ENCODE results near the gene CEP97.
A peak's percentile ranks its signal among the peaks of the same experiment; 100 is the strongest.

The CEP97 gene

GRCh38 chr3:101813817-101814440, 89.5 kb downstream of the CEP97 start:
- Histone ChIP-seq H2AK5ac (ENCODE audit: low read length) (no peak overlapping the region), H4K12ac (ENCODE audit: low read depth, low read length) (no peak overlapping the region), H3K4me1 (ENCODE audit: control insufficient read depth in 1 of 2, insufficient read depth in 2 of 2, low read length in 2 of 2) (no peaks in the 10 kb centered on the region), H3K79me2 (ENCODE audit: control insufficient read depth, insufficient read depth, low read length, poor library complexity) (no peaks in the 10 kb centered on the region), H3K9ac (ENCODE audit: low read length) (no peak overlapping the region), H3K14ac (ENCODE audit: low read length) (no peak overlapping the region), H3K4me2 (ENCODE audit: low read length) (no peak overlapping the region), H3K4me3 (ENCODE audit: low read depth, low read length) (no peak overlapping the region), H2AFZ (ENCODE audit: insufficient read depth, low read length, poor library complexity) (no peak overlapping the region), H3K23ac (ENCODE audit: low read length) (no peak overlapping the region), H3K9me3 (ENCODE audit: insufficient read depth, low read depth, low read length) (no peaks in the 10 kb centered on the region), H3K27me3 (ENCODE audit: insufficient read depth, low read length) (no peaks in the 10 kb centered on the region), H3K36me3 (ENCODE audit: control insufficient read depth in 1 of 2, insufficient read depth in 2 of 2, low read length in 2 of 2) (no peaks in the 10 kb centered on the region), H2BK5ac (ENCODE audit: low read depth, low read length, poor library complexity) (no peak overlapping the region), H3K79me1 (ENCODE audit: low read length) (no peaks in the 10 kb centered on the region), H4K91ac (ENCODE audit: low read depth, low read length) (no peak overlapping the region), H2BK120ac (ENCODE audit: insufficient read depth, low read length, poor library complexity) (no peak overlapping the region), H3K18ac (ENCODE audit: low read length) (no peak overlapping the region), H4K8ac (ENCODE audit: low read depth, low read length) (no peak overlapping the region), H3K27ac (ENCODE audit: low read depth, low read length) (no peak overlapping the region), H2BK12ac (ENCODE audit: low read length) (no peak overlapping the region), H3K4ac (ENCODE audit: low read depth, low read length) (no peak overlapping the region)
- peak in 1 of 2 donors; percentile 54 for DNase-seq
- no CpG with 5 or more reads among the region's 7 CpGs for WGBS (ENCODE audit: extremely low coverage, insufficient coverage, insufficient read length)

- Histone ChIP-seq H3K4me2 (ENCODE audit: low read length) (no peak overlapping the region), H2BK5ac (ENCODE audit: low read depth, low read length, poor library complexity) (no peak overlapping the region), H3K79me1 (ENCODE audit: low read length) (no peaks in the 10 kb centered on the region), H3K79me2 (ENCODE audit: control insufficient read depth, insufficient read depth, low read length, poor library complexity) (no peaks in the 10 kb centered on the region), H4K8ac (ENCODE audit: low read depth, low read length) (no peak overlapping the region), H3K27me3 (ENCODE audit: insufficient read depth, low read length) (no peaks in the 10 kb centered on the region), H4K91ac (ENCODE audit: low read depth, low read length) (no peak overlapping the region), H2AK5ac (ENCODE audit: low read length) (no peak overlapping the region), H3K23ac (ENCODE audit: low read length) (no peak overlapping the region), H3K4me1 (ENCODE audit: control insufficient read depth in 1 of 2, insufficient read depth in 2 of 2, low read length in 2 of 2) (no peaks in the 10 kb centered on the region), H3K4me3 (ENCODE audit: low read depth, low read length) (no peak overlapping the region), H3K4ac (ENCODE audit: low read depth, low read length) (no peak overlapping the region), H3K27ac (ENCODE audit: low read depth, low read length) (no peak overlapping the region), H2BK120ac (ENCODE audit: insufficient read depth, low read length, poor library complexity) (no peak overlapping the region), H3K14ac (ENCODE audit: low read length) (no peak overlapping the region), H2BK12ac (ENCODE audit: low read length) (no peak overlapping the region), H3K9ac (ENCODE audit: low read length) (no peak overlapping the region), H2AFZ (ENCODE audit: insufficient read depth, low read length, poor library complexity) (no peak overlapping the region), H3K9me3 (ENCODE audit: insufficient read depth, low read depth, low read length) (no peaks in the 10 kb centered on the region), H3K18ac (ENCODE audit: low read length) (no peak overlapping the region), H3K36me3 (ENCODE audit: control insufficient read depth in 1 of 2, insufficient read depth in 2 of 2, low read length in 2 of 2) (no peaks in the 10 kb centered on the region), H4K12ac (ENCODE audit: low read depth, low read length) (no peak overlapping the region)
- no CpG with 5 or more reads among the region's 3 CpGs for WGBS (ENCODE audit: extremely low coverage, insufficient coverage, insufficient read length)
- DNase-seq = no peak
Observed at GRCh38 chr3:101814835-101815234, 90.4 kb downstream of the CEP97 start.

GRCh38 chr3:101816215-101817149, 92.1 kb downstream of the CEP97 start:
- Histone ChIP-seq H2AFZ (ENCODE audit: insufficient read depth, low read length, poor library complexity) (no peak overlapping the region), H3K4ac (ENCODE audit: low read depth, low read length) (no peak overlapping the region), H2BK5ac (ENCODE audit: low read depth, low read length, poor library complexity) (no peak overlapping the region), H3K14ac (ENCODE audit: low read length) (no peak overlapping the region), H3K27me3 (ENCODE audit: insufficient read depth, low read length) (no peaks in the 10 kb centered on the region), H3K4me2 (ENCODE audit: low read length) (no peak overlapping the region), H3K36me3 (ENCODE audit: control insufficient read depth in 1 of 2, insufficient read depth in 2 of 2, low read length in 2 of 2) (peaks cover 0 to 2% of the 10 kb centered on the region in 2 experiments), H3K18ac (ENCODE audit: low read length) (no peak overlapping the region), H3K79me2 (ENCODE audit: control insufficient read depth, insufficient read depth, low read length, poor library complexity) (no peaks in the 10 kb centered on the region), H2AK5ac (ENCODE audit: low read length) (no peak overlapping the region), H3K9ac (ENCODE audit: low read length) (no peak overlapping the region), H2BK120ac (ENCODE audit: insufficient read depth, low read length, poor library complexity) (no peak overlapping the region), H3K27ac (ENCODE audit: low read depth, low read length) (no peak overlapping the region), H4K12ac (ENCODE audit: low read depth, low read length) (no peak overlapping the region), H3K4me3 (ENCODE audit: low read depth, low read length) (no peak overlapping the region), H4K91ac (ENCODE audit: low read depth, low read length) (no peak overlapping the region), H3K79me1 (ENCODE audit: low read length) (no peaks in the 10 kb centered on the region), H4K8ac (ENCODE audit: low read depth, low read length) (no peak overlapping the region), H3K23ac (ENCODE audit: low read length) (no peak overlapping the region), H3K4me1 (ENCODE audit: control insufficient read depth in 1 of 2, insufficient read depth in 2 of 2, low read length in 2 of 2) (no peaks in the 10 kb centered on the region), H3K9me3 (ENCODE audit: insufficient read depth, low read depth, low read length) (peaks cover 2% of the 10 kb centered on the region), H2BK12ac (ENCODE audit: low read length) (no peak overlapping the region)
- WGBS (ENCODE audit: extremely low coverage, insufficient coverage, insufficient read length) = no CpG with 5 or more reads among the region's 4 CpGs
- peak in 1 of 2 donors; percentile 28 for DNase-seq

- Histone ChIP-seq H3K4me1 (ENCODE audit: control insufficient read depth in 1 of 2, insufficient read depth in 2 of 2, low read length in 2 of 2) (no peaks in the 10 kb centered on the region), H3K27ac (ENCODE audit: low read depth, low read length) (no peak overlapping the region), H4K12ac (ENCODE audit: low read depth, low read length) (no peak overlapping the region), H2AFZ (ENCODE audit: insufficient read depth, low read length, poor library complexity) (no peak overlapping the region), H3K4ac (ENCODE audit: low read depth, low read length) (no peak overlapping the region), H3K14ac (ENCODE audit: low read length) (no peak overlapping the region), H3K79me1 (ENCODE audit: low read length) (no peaks in the 10 kb centered on the region), H3K4me3 (ENCODE audit: low read depth, low read length) (no peak overlapping the region), H3K9ac (ENCODE audit: low read length) (no peak overlapping the region), H3K4me2 (ENCODE audit: low read length) (no peak overlapping the region), H2BK5ac (ENCODE audit: low read depth, low read length, poor library complexity) (no peak overlapping the region), H4K8ac (ENCODE audit: low read depth, low read length) (no peak overlapping the region), H3K18ac (ENCODE audit: low read length) (no peak overlapping the region), H2BK12ac (ENCODE audit: low read length) (no peak overlapping the region), H2AK5ac (ENCODE audit: low read length) (no peak overlapping the region), H3K36me3 (ENCODE audit: control insufficient read depth in 1 of 2, insufficient read depth in 2 of 2, low read length in 2 of 2) (peaks cover 0 to 5% of the 10 kb centered on the region in 2 experiments), H3K79me2 (ENCODE audit: control insufficient read depth, insufficient read depth, low read length, poor library complexity) (no peaks in the 10 kb centered on the region), H4K91ac (ENCODE audit: low read depth, low read length) (no peak overlapping the region), H3K27me3 (ENCODE audit: insufficient read depth, low read length) (no peaks in the 10 kb centered on the region), H2BK120ac (ENCODE audit: insufficient read depth, low read length, poor library complexity) (no peak overlapping the region), H3K23ac (ENCODE audit: low read length) (no peak overlapping the region), H3K9me3 (ENCODE audit: insufficient read depth, low read depth, low read length) (peaks cover 2% of the 10 kb centered on the region)
- no peak for DNase-seq
- WGBS (ENCODE audit: extremely low coverage, insufficient coverage, insufficient read length) = no CpG with 5 or more reads among the region's 5 CpGs
Observed at GRCh38 chr3:101817992-101818391, 93.6 kb downstream of the CEP97 start.
